Fibroblast of lung (primary cell): ENCODE results near the gene TFEC. TPM values are rescaled to one million over a fixed set of nuclear protein-coding genes. Genes with fewer than 3 reads are reported as not detected.

Source experiments
- DNase-seq, 2 donors: peaks; one replicate each; pipeline versions ENCODE4 v3.0.0 to v3.0.0-alpha.2; 2010; ENCODE audit warnings: low read depth in 2 of 2
- H2AFZ ChIP-seq: 2 replicates; pipeline ENCODE4 v1.5.1; 2012; ENCODE audit warnings: low read length, control low read depth, inconsistent platforms
- H3K27ac ChIP-seq: 2 replicates; pipeline ENCODE4 v1.5.1; 2011; ENCODE audit warnings: low read length, control low read depth; ENCODE audit not compliant: insufficient read depth
- H3K27me3 ChIP-seq: 2 replicates; pipeline ENCODE4 v1.5.1; 2011; ENCODE audit warnings: mild to moderate bottlenecking, low read length; ENCODE audit not compliant: control insufficient read depth, insufficient read depth
- H3K36me3 ChIP-seq: 2 replicates; pipeline ENCODE4 v1.5.1; 2011; ENCODE audit warnings: low read length; ENCODE audit not compliant: control insufficient read depth, insufficient read depth
- H3K4me1 ChIP-seq: 2 replicates; pipeline ENCODE4 v1.5.1; 2011; ENCODE audit warnings: low read length; ENCODE audit not compliant: control insufficient read depth, insufficient read depth; ENCODE audit errors: extremely low read depth
- H3K4me2 ChIP-seq: 2 replicates; pipeline ENCODE4 v1.5.1; 2011; ENCODE audit warnings: low read length, control low read depth; ENCODE audit not compliant: insufficient read depth; ENCODE audit errors: extremely low read depth
- H3K4me3 ChIP-seq, 4 experiments: fragments of 200-600 bp in 1 of 4; sonication (generic) in 1 of 4; replicated peaks in 1 of 4; 2 replicates each; pipeline ENCODE4 v1.5.1; 2011 to 2016; ENCODE audit warnings: low read length in 4 of 4, low read depth in 3 of 4, mild to moderate bottlenecking in 3 of 4, control low read depth in 2 of 4, inconsistent platforms in 1 of 4, mixed read lengths in 1 of 4; ENCODE audit not compliant: insufficient read depth in 1 of 4; ENCODE audit errors: control extremely low read depth in 1 of 4
- H3K79me2 ChIP-seq: 2 replicates; pipeline ENCODE4 v1.5.1; 2012; ENCODE audit warnings: mild to moderate bottlenecking, low read length, inconsistent platforms; ENCODE audit not compliant: control insufficient read depth, insufficient read depth
- H3K9ac ChIP-seq: 2 replicates; pipeline ENCODE4 v1.5.1; 2011; ENCODE audit warnings: mild to moderate bottlenecking, low read length, control low read depth; ENCODE audit not compliant: insufficient read depth
- H3K9me3 ChIP-seq: 2 replicates; pipeline ENCODE4 v1.5.1; 2012; ENCODE audit warnings: low read depth, low read length; ENCODE audit not compliant: control insufficient read depth, insufficient read depth
- H4K20me1 ChIP-seq: 2 replicates; pipeline ENCODE4 v1.5.1; 2011; ENCODE audit warnings: low read length; ENCODE audit not compliant: control insufficient read depth, insufficient read depth; ENCODE audit errors: extremely low read depth
- CTCF ChIP-seq, 2 donors: IDR thresholded peaks in 1 of 2; conservative IDR thresholded peaks in 1 of 2; 1 replicate in 1 of 2; 2 replicates in 1 of 2; pipeline ENCODE4 v1.5.1; 2011 to 2012; ENCODE audit warnings: low read length in 2 of 2, control low read depth in 1 of 2, inconsistent platforms in 1 of 2, low read depth in 1 of 2, mild to moderate bottlenecking in 1 of 2
- EZH2 ChIP-seq: IDR thresholded peaks from 2 replicates; pipeline ENCODE4 v1.5.1; 2012; ENCODE audit warnings: low read length, control low read depth, mild to moderate bottlenecking; ENCODE audit errors: missing control alignments
- polyA plus RNA-seq, 2 donors: library from polyadenylated mRNA; depleted of rRNA in 1 of 2; stranded (reverse) in 1 of 2; unstranded in 1 of 2; fragments of >200 nt; gene quantifications; 2 replicates each; pipeline ENCODE4 v1.2.1, GENCODE V29; 2011 to 2012; ENCODE audit warnings: missing spikeins in 1 of 2
- total RNA-seq: library from RNA; depleted of rRNA; stranded (reverse); fragments of >200 nt; gene quantifications from 2 replicates; pipeline ENCODE4 v1.2.1, GENCODE V29; 2014

The TFEC gene
- total and polyA plus RNA-seq, 2 donors (not counting 1 experiment from before 2014, with no cell fraction given): 0.05 to 0.17 TPM

DNA sequence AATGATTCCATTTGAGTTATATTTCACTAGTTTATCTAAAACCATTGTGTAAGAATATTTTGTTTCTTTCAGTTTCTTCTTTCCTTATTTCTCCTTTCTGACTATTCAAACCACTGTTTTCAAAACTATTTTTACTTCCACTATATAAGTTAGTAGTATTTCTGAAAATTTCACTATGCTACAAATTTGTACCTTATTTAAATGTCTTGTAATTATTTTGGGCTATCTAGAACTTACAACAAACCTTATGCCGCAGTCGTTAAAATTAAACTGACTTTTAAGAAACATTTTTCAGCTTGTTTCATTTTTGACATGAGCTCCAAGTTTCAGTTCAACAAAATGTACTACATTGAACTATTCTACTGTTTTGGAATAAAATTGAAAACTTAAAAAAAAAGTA, 1.8 kb downstream of the TFEC start:
- no peak for DNase-seq

GRCh38 chr7:116027786-116028185, 2.8 kb downstream of the TFEC start:
- no peaks in the 10 kb centered on the region for H3K4me1 ChIP-seq
- H3K79me2 ChIP-seq: no peaks in the 10 kb centered on the region
- H3K9me3 ChIP-seq: no peaks in the 10 kb centered on the region
- H3K4me2 ChIP-seq: no peak overlapping the region
- H3K9ac ChIP-seq: no peak overlapping the region
- H3K27ac ChIP-seq: no peak overlapping the region
- H3K36me3 ChIP-seq: no peaks in the 10 kb centered on the region
- no peak for DNase-seq
- TF ChIP-seq CTCF (conservative IDR thresholded peaks at IDR 0.05 in 1 of 2, IDR thresholded peaks at IDR 0.05 in 1 of 2; ENCODE audit: low read depth in 1 of 2, low read length in 2 of 2) (no peak), EZH2 (no peak)
- no peaks in the 10 kb centered on the region for H4K20me1 ChIP-seq
- H2AFZ ChIP-seq: no peak overlapping the region
- H3K27me3 ChIP-seq: no peaks in the 10 kb centered on the region
- H3K4me3 ChIP-seq: no peak overlapping the region

More for the DNA sequence above, 1.8 kb downstream of the TFEC start:
- Histone ChIP-seq H3K27ac (no peak overlapping the region), H3K4me1 (no peaks in the 10 kb centered on the region), H3K4me2 (no peak overlapping the region), H3K79me2 (no peaks in the 10 kb centered on the region), H3K27me3 (no peaks in the 10 kb centered on the region), H3K36me3 (no peaks in the 10 kb centered on the region), H3K9me3 (no peaks in the 10 kb centered on the region), H4K20me1 (no peaks in the 10 kb centered on the region), H3K9ac (no peak overlapping the region), H2AFZ (no peak overlapping the region), H3K4me3 (no peak overlapping the region)
- no peak for TF ChIP-seq CTCF (conservative IDR thresholded peaks at IDR 0.05 in 1 of 2, IDR thresholded peaks at IDR 0.05 in 1 of 2; ENCODE audit: low read depth in 1 of 2, low read length in 2 of 2)
- no peak for TF ChIP-seq EZH2

DNA sequence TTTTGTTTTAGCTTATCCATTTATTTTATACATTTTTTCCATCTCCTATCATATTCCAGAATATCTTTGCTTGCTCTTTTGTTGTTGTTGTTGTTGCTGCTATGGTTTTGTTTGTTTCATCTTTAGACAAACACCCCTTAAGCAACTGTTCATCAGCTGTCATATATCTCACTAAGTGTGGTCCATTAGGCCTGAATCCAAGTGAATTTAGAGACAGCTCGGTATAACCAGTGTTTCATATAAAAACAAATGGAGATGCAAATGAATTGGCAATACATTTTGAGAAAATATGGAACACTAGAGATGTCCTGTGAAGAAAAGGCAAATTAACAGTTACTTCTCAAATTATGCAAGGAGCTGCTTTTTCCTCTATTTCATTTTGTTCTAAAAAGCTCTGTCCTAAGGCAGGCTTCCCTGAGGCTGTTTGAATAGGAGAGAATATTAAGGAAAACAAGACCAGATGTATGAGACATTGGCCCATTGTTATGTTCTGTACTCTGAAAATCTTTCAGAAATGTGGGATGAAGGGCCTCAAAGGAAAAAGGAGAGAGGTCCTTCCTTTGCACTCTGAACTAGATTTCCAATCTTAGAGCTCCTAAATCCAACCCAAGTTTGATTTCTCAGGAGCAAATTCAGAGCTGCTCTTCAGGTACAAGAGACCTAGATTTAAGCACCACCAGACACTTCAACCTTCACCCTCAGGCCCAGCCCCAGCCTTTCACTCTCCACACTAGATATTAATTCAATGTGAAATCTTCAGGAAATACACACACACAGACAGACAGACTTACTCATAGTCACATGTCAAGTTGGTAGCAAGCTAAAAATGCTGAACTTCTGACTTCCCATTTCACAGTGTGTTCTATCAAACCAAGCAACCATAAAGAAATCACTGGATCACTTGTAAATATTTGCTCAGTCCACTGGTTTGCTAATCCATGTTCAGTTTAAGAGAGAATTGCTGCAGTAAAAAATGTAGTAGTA, 5.4 kb downstream of the TFEC start:
- H3K4me1 ChIP-seq: no peaks in the 10 kb centered on the region
- no peak for TF ChIP-seq CTCF (conservative IDR thresholded peaks at IDR 0.05 in 1 of 2, IDR thresholded peaks at IDR 0.05 in 1 of 2; ENCODE audit: low read depth in 1 of 2, low read length in 2 of 2)
- TF ChIP-seq EZH2: no peak
- no peak overlapping the region for H2AFZ ChIP-seq
- no peaks in the 10 kb centered on the region for H4K20me1 ChIP-seq
- H3K4me2 ChIP-seq: no peak overlapping the region
- H3K9me3 ChIP-seq: no peaks in the 10 kb centered on the region
- no peak overlapping the region for H3K27ac ChIP-seq
- no peaks in the 10 kb centered on the region for H3K79me2 ChIP-seq
- no peaks in the 10 kb centered on the region for H3K36me3 ChIP-seq
- H3K9ac ChIP-seq: no peak overlapping the region
- peak; percentile 6 to 51 for DNase-seq
- H3K27me3 ChIP-seq: no peaks in the 10 kb centered on the region
- no peak overlapping the region for H3K4me3 ChIP-seq
